ENCODE data around the gene FTCDNL1. TPM values are rescaled to one million over a fixed set of nuclear protein-coding genes. Genes with fewer than 3 reads are reported as not detected.

Gene FTCDNL1
- polyA plus RNA-seq, 1 of the 3 experiments (the other 2 are of a cell fraction) = not detected

DNA sequence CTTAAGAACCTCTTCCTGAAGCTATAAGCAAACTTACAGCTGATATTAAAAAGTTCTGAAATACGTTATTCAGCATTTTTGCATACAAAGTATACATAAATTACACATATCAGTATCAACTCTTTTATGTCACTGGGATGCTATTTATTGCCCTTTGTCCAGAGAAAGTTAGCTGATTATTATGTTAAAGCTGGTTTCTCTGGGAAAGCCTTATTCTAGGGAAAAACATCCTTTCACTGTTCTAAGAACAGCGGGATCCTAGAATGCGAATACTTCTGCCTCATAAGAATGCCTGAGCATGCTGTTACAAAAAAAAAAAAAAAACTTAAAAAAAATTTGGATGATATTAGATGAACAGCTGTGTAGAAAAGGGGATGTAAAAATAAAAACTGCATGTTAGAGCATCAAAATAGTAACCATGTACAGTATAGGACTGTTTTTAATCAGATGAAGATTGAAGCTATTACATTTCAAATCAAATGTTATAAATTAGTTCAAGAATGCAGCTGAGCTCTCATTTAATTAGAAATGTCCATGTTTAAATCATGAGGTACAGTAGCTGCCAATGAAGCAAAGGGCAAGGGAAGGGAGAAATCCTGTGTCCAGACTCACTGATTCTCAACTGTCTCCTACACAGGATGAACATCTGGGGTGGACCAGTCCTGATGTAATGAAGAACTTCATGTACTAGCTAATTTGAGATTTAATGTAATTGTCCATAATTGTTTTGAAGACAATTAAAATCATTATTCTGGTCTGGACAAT lies 8.2 kb downstream of the FTCDNL1 start:
- TF ChIP-seq YY1 (IDR thresholded peaks at IDR 0.05; ENCODE audit: low read depth) = no peak
- no peaks in the 10 kb centered on the region for H3K36me3 ChIP-seq (replicated peaks in 1 of 2; ENCODE audit: control insufficient read depth in 1 of 2, insufficient read depth in 2 of 2, low read length in 1 of 2)
- no peak overlapping the region for H3K27ac ChIP-seq (ENCODE audit: low read depth in 2 of 2, low read length in 1 of 2)
- H3F3A ChIP-seq (replicated peaks; ENCODE audit: insufficient read depth) = no peaks in the 10 kb centered on the region
- CTCF ChIA-PET = interaction anchor here (0.8 kb wide), 1 partner anchor 12 kb away, joined by 3 read pairs; no protein-coding TSS in a partner anchor
- H3K79me2 ChIP-seq (ENCODE audit: insufficient read depth) = no peaks in the 10 kb centered on the region
- no peak for DNase-seq
- no peaks in the 10 kb centered on the region for H3K9me3 ChIP-seq
- no peaks in the 10 kb centered on the region for H3K9me2 ChIP-seq
- H3K4me2 ChIP-seq = no peak overlapping the region
- POLR2A ChIA-PET = no interaction called here
- 17% methylated on average over 3 of the region's 3 CpGs for WGBS (ENCODE audit: low lambda C conversion rate)
- no peak overlapping the region for H2AFZ ChIP-seq (ENCODE audit: low read depth)
- H4K20me1 ChIP-seq (ENCODE audit: insufficient read depth) = no peaks in the 10 kb centered on the region
- no peak overlapping the region for H3K4me3 ChIP-seq (ENCODE audit: low read depth in 2 of 2, low read length in 1 of 2)
- H3K9ac ChIP-seq = no peak overlapping the region
- H3K4me1 ChIP-seq (ENCODE audit: control insufficient read depth in 1 of 2, insufficient read depth in 2 of 2, low read depth in 1 of 2, low read length in 1 of 2) = no peaks in the 10 kb centered on the region
- H3K27me3 ChIP-seq (ENCODE audit: insufficient read depth) = peaks cover 26% of the 10 kb centered on the region; the same call in 1 of the 2 replicates

DNA sequence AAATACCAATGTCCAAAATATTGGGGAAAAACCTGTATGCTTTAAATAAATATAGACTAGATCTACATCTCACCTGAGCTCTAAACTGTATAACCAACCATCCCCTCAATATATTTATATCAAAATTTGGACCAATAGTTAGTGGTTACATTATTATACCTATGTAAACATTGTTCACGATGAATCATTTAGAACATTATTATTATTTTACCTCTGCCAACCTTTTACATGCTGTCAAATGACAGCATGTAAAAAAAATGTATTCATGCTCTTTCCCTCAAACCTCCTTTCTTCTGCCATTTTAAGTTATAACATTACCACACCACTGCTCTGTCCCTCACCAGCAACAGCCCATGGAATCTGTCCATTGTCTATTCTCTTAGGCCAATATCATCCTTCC lies 9.6 kb downstream of the FTCDNL1 start:
- POLR2A ChIA-PET = no interaction called here
- no peaks in the 10 kb centered on the region for H3K9me2 ChIP-seq
- CTCF ChIA-PET = interaction anchor here (1.2 kb wide), 1 partner anchor 11 kb away, joined by 3 read pairs; no protein-coding TSS in a partner anchor
- no peak overlapping the region for H3K27ac ChIP-seq (ENCODE audit: low read depth in 2 of 2, low read length in 1 of 2)
- no peak for DNase-seq
- H3K4me3 ChIP-seq (ENCODE audit: low read depth in 2 of 2, low read length in 1 of 2) = no peak overlapping the region
- H3K27me3 ChIP-seq (ENCODE audit: insufficient read depth) = peaks cover 17% of the 10 kb centered on the region; the same call in 1 of the 2 replicates
- no peaks in the 10 kb centered on the region for H3K79me2 ChIP-seq (ENCODE audit: insufficient read depth)
- no peak overlapping the region for H3K9ac ChIP-seq
- H4K20me1 ChIP-seq (ENCODE audit: insufficient read depth) = no peaks in the 10 kb centered on the region
- H2AFZ ChIP-seq (ENCODE audit: low read depth) = no peak overlapping the region
- TF ChIP-seq TCF12 (IDR thresholded peaks at IDR 0.05) (no peak), SMC3 (IDR thresholded peaks at IDR 0.05; ENCODE audit: low read depth, low read length) (no peak), RAD21 (IDR thresholded peaks at IDR 0.05; ENCODE audit: low read length) (no peak), RXRA (IDR thresholded peaks at IDR 0.05; ENCODE audit: borderline replicate concordance, low read depth) (no peak), YY1 (IDR thresholded peaks at IDR 0.05; ENCODE audit: low read depth) (no peak), NRF1 (IDR thresholded peaks at IDR 0.05; ENCODE audit: low read depth, low read length) (no peak), ELF1 (IDR thresholded peaks at IDR 0.05) (no peak), FOXJ3 (CRISPR knock-in tag; IDR thresholded peaks at IDR 0.05) (no peak), TEAD4 (IDR thresholded peaks at IDR 0.05; ENCODE audit: borderline replicate concordance, insufficient read depth) (no peak), RFX5 (IDR thresholded peaks at IDR 0.05; ENCODE audit: low read length) (no peak), MXI1 (IDR thresholded peaks at IDR 0.05; ENCODE audit: low read depth, low read length) (no peak), TAF1 (IDR thresholded peaks at IDR 0.05; ENCODE audit: borderline replicate concordance, low read depth, low read length) (no peak)
- TF ChIP-seq, protein P1, sequence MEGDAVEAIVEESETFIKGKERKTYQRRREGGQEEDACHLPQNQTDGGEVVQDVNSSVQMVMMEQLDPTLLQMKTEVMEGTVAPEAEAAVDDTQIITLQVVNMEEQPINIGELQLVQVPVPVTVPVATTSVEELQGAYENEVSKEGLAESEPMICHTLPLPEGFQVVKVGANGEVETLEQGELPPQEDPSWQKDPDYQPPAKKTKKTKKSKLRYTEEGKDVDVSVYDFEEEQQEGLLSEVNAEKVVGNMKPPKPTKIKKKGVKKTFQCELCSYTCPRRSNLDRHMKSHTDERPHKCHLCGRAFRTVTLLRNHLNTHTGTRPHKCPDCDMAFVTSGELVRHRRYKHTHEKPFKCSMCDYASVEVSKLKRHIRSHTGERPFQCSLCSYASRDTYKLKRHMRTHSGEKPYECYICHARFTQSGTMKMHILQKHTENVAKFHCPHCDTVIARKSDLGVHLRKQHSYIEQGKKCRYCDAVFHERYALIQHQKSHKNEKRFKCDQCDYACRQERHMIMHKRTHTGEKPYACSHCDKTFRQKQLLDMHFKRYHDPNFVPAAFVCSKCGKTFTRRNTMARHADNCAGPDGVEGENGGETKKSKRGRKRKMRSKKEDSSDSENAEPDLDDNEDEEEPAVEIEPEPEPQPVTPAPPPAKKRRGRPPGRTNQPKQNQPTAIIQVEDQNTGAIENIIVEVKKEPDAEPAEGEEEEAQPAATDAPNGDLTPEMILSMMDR (IDR thresholded peaks at IDR 0.05) = no peak
- H3K4me2 ChIP-seq = no peak overlapping the region
- H3K9me3 ChIP-seq = no peaks in the 10 kb centered on the region
- H3F3A ChIP-seq (replicated peaks; ENCODE audit: insufficient read depth) = no peaks in the 10 kb centered on the region
- 5% methylated on average over 1 of the region's 1 CpG for WGBS (ENCODE audit: low lambda C conversion rate)
- no peaks in the 10 kb centered on the region for H3K36me3 ChIP-seq (replicated peaks in 1 of 2; ENCODE audit: control insufficient read depth in 1 of 2, insufficient read depth in 2 of 2, low read length in 1 of 2)
- H3K4me1 ChIP-seq (ENCODE audit: control insufficient read depth in 1 of 2, insufficient read depth in 2 of 2, low read depth in 1 of 2, low read length in 1 of 2) = no peaks in the 10 kb centered on the region

Measured in SK-N-SH (cell line).